HCT116 (cell line): ENCODE results near the gene ITGAV.

Source experiments
- ATF3 ChIP-seq: IDR thresholded peaks from 2 replicates; pipeline ENCODE4 v1.6.1; 2012
- CBX3 ChIP-seq: IDR thresholded peaks from 2 replicates; pipeline ENCODE4 v1.6.1; 2012; ENCODE audit warnings: low read depth
- CTCF ChIP-seq, 3 experiments: fragments of 200-600 bp in 1 of 3; sonication (generic) in 1 of 3; IDR thresholded peaks in 2 of 3; conservative IDR thresholded peaks in 1 of 3; 2 replicates each; pipeline ENCODE4 v1.5.1; 2012 to 2017; ENCODE audit warnings: low read depth in 2 of 3, low read length in 2 of 3, antibody characterized with exemption in 1 of 3, borderline replicate concordance in 1 of 3, control low read depth in 1 of 3, mild to moderate bottlenecking in 1 of 3, mixed read lengths in 1 of 3, mixed run types in 1 of 3, moderate library complexity in 1 of 3; ENCODE audit not compliant: insufficient read depth in 1 of 3
- EZH2phosphoT487 ChIP-seq: fragments of 200-600 bp; IDR thresholded peaks from 2 replicates; pipeline ENCODE4 v1.6.1; 2018; ENCODE audit warnings: antibody characterized with exemption, borderline replicate concordance
- FOSL1 ChIP-seq: IDR thresholded peaks from 2 replicates; pipeline ENCODE4 v1.6.1; 2012; ENCODE audit warnings: low read depth
- JUND ChIP-seq: IDR thresholded peaks from 2 replicates; pipeline ENCODE4 v1.6.1; 2012
- MAX ChIP-seq: IDR thresholded peaks from 2 replicates; pipeline ENCODE4 v1.6.1; 2012
- POLR2A ChIP-seq: IDR thresholded peaks from 2 replicates; pipeline ENCODE4 v1.7.0; 2011; ENCODE audit warnings: borderline replicate concordance; ENCODE audit not compliant: insufficient read depth, insufficient read length; ENCODE audit errors: extremely low read depth
- POLR2AphosphoS5 ChIP-seq: IDR thresholded peaks from 2 replicates; pipeline ENCODE4 v1.6.1; 2011; ENCODE audit warnings: mild to moderate bottlenecking, low read depth, low read length, moderate library complexity
- RAD21 ChIP-seq: IDR thresholded peaks from 2 replicates; pipeline ENCODE4 v1.6.1; 2012; ENCODE audit warnings: low read depth, mild to moderate bottlenecking
- SP1 ChIP-seq: IDR thresholded peaks from 2 replicates; pipeline ENCODE4 v1.6.1; 2012; ENCODE audit warnings: low read depth
- SRF ChIP-seq: IDR thresholded peaks from 2 replicates; pipeline ENCODE4 v1.6.1; 2012; ENCODE audit warnings: low read depth
- YY1 ChIP-seq: IDR thresholded peaks from 2 replicates; pipeline ENCODE4 v1.6.1; 2011; ENCODE audit warnings: low read length, low read depth, moderate library complexity, mild to moderate bottlenecking; ENCODE audit not compliant: insufficient replicate concordance; ENCODE audit errors: extremely low read depth
- TF ChIP-seq, protein P1 (sequence below): IDR thresholded peaks from 2 replicates; pipeline ENCODE4 v1.6.1; 2012; ENCODE audit warnings: low read depth

GRCh38 chr2:186592137-186592875 is 2.5 kb downstream of the ITGAV start:
- TF ChIP-seq POLR2AphosphoS5: no peak
- TF ChIP-seq JUND: no peak
- TF ChIP-seq FOSL1: no peak
- no peak for TF ChIP-seq CTCF (IDR thresholded peaks at IDR 0.05 in 2 of 3, conservative IDR thresholded peaks at IDR 0.05 in 1 of 3; ENCODE audit: borderline replicate concordance in 1 of 3, insufficient read depth in 1 of 3, low read depth in 2 of 3, low read length in 2 of 3)
- no peak for TF ChIP-seq ATF3
- no peak for TF ChIP-seq RAD21
- TF ChIP-seq MAX: no peak
- TF ChIP-seq, protein P1, sequence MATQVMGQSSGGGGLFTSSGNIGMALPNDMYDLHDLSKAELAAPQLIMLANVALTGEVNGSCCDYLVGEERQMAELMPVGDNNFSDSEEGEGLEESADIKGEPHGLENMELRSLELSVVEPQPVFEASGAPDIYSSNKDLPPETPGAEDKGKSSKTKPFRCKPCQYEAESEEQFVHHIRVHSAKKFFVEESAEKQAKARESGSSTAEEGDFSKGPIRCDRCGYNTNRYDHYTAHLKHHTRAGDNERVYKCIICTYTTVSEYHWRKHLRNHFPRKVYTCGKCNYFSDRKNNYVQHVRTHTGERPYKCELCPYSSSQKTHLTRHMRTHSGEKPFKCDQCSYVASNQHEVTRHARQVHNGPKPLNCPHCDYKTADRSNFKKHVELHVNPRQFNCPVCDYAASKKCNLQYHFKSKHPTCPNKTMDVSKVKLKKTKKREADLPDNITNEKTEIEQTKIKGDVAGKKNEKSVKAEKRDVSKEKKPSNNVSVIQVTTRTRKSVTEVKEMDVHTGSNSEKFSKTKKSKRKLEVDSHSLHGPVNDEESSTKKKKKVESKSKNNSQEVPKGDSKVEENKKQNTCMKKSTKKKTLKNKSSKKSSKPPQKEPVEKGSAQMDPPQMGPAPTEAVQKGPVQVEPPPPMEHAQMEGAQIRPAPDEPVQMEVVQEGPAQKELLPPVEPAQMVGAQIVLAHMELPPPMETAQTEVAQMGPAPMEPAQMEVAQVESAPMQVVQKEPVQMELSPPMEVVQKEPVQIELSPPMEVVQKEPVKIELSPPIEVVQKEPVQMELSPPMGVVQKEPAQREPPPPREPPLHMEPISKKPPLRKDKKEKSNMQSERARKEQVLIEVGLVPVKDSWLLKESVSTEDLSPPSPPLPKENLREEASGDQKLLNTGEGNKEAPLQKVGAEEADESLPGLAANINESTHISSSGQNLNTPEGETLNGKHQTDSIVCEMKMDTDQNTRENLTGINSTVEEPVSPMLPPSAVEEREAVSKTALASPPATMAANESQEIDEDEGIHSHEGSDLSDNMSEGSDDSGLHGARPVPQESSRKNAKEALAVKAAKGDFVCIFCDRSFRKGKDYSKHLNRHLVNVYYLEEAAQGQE: no peak
- no peak for TF ChIP-seq YY1
- no peak for TF ChIP-seq SRF
- no peak for TF ChIP-seq POLR2A
- no peak for TF ChIP-seq EZH2phosphoT487
- TF ChIP-seq CBX3: no peak
- no peak for TF ChIP-seq SP1
